ENCODE results near the gene ZNF579. TPM values are rescaled to one million over a fixed set of nuclear protein-coding genes. Genes with fewer than 3 reads are reported as not detected.
A peak's percentile ranks its signal among the peaks of the same experiment; 100 is the strongest.

Gene ZNF579
- total RNA-seq, 6 donors from 2014 or later = 3.5 to 19.2 (median 8.4) TPM

DNA sequence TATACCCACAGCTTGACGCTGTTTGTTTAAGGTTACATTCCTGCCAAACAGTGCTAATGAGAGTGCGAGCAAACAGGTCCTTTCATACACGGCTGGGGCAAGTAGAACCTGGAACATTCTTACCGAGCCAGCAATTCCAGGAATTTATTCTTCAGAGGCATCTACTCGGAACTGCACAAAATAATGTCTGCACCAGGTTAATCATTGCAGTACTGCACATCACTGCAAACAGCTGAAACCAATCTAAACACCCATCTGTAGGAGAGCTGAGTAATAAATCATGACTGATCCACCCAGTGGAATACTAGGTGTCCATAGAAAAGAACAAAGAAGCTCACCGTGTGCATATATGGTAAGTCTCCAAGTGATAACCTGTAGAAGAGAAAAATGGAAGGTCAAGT lies 1.2 kb upstream of the ZNF579 start:
- peaks cover 3 to 26% (median 17%) of the 10 kb centered on the region in 4 donors for H3K36me3 ChIP-seq
- DNase-seq (no peak), ATAC-seq (ENCODE audit: low FRiP score in 2 of 2) (peak in 1 of 2 donors; percentile 55)
- TF ChIP-seq EP300 (IDR thresholded peaks at IDR 0.05) (no peak), POLR2A (IDR thresholded peaks at IDR 0.05) (no peak), POLR2AphosphoS5 (IDR thresholded peaks at IDR 0.05) (no peak), CTCF (IDR thresholded peaks at IDR 0.05) (no peak)
- peaks cover 29 to 48% (median 34%) of the 10 kb centered on the region in 4 donors for H3K4me1 ChIP-seq
- H3K9me3 ChIP-seq = no peaks in the 10 kb centered on the region
- H3K27me3 ChIP-seq = peaks cover 0 to 6% (median 0%) of the 10 kb centered on the region in 4 donors
- H3K4me3 ChIP-seq = no peak overlapping the region
- H3K27ac ChIP-seq = peak overlapping the region; percentile 79 to 96 (median 94)
- WGBS, 2 donors = 29 to 33% methylated on average over 6 of the region's 6 CpGs

DNA sequence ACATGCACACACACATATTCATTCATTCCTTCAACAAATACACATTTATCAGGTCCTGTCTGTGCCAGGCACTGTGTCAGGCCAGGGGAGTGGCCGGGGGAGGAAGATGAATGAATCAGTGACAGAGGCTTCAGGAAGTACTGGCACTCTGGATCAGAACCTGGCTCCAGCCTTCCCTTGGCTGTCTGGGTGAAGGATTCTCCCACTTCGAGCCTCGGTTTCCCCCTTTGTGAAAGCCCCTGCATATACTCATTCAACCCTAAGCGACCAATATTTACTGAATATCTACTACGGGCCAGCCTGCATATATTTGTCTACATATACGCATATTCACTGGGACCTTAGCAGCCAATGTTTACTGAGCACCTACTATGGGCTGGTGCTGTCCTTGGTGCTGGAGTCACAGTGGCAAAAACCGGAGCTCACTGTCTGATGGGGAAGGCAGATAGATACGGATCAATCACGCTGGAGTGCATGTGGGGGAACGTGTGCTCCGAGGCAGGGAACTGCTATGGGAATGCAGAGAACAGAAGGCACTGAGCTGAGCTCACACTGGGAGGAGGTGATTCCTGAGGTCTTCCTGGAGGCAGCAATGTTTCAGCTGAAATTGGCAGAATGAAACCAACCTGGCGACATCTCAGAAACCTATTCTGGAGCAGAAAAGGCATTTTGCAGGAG lies 636 bp upstream of the ZNF579 start:
- no peak for TF ChIP-seq POLR2A (IDR thresholded peaks at IDR 0.05)
- TF ChIP-seq EP300 (IDR thresholded peaks at IDR 0.05) = no peak
- no peak for TF ChIP-seq POLR2AphosphoS5 (IDR thresholded peaks at IDR 0.05)
- no peak for TF ChIP-seq CTCF (IDR thresholded peaks at IDR 0.05)
- Histone ChIP-seq H3K27me3 (peaks cover 0 to 6% (median 0%) of the 10 kb centered on the region in 4 donors), H3K4me1 (peaks cover 24 to 43% (median 28%) of the 10 kb centered on the region in 4 donors), H3K4me3 (peak overlapping the region; percentile 78 to 95 (median 90)), H3K36me3 (peaks cover 3 to 27% (median 17%) of the 10 kb centered on the region in 4 donors), H3K27ac (peak overlapping the region; percentile 79 to 96 (median 94)), H3K9me3 (no peaks in the 10 kb centered on the region)
- ATAC-seq (ENCODE audit: low FRiP score in 2 of 2) (peak in 1 of 2 donors; percentile 1), DNase-seq (no peak)
- 36 to 37% methylated on average over 12 of the region's 12 CpGs for WGBS, 2 donors

GRCh38 chr19:55579766-55580621 lies 654 bp downstream of the ZNF579 start:
- H3K4me1 ChIP-seq = peaks cover 12 to 33% (median 19%) of the 10 kb centered on the region in 4 donors
- no peaks in the 10 kb centered on the region for H3K27me3 ChIP-seq
- H3K9me3 ChIP-seq = no peaks in the 10 kb centered on the region
- DNase-seq (no peak), ATAC-seq (ENCODE audit: low FRiP score in 2 of 2) (peak; percentile 6 to 61)
- TF ChIP-seq POLR2A (IDR thresholded peaks at IDR 0.05) (no peak), CTCF (IDR thresholded peaks at IDR 0.05) (no peak), POLR2AphosphoS5 (IDR thresholded peaks at IDR 0.05) (no peak), EP300 (IDR thresholded peaks at IDR 0.05) (no peak)
- H3K36me3 ChIP-seq = peaks cover 3 to 27% (median 17%) of the 10 kb centered on the region in 4 donors
- peak overlapping the region; percentile 79 to 96 (median 94) for H3K27ac ChIP-seq
- WGBS, 2 donors = 16 to 19% methylated on average over 16 to 20 of the region's 20 CpGs
- peak overlapping the region; percentile 78 to 95 (median 90) for H3K4me3 ChIP-seq

- DNase-seq (peak in 1 of 2 donors; percentile 86), ATAC-seq (ENCODE audit: low FRiP score in 2 of 2) (no peak)
- Histone ChIP-seq H3K36me3 (peaks cover 3 to 27% (median 17%) of the 10 kb centered on the region in 4 donors), H3K27me3 (no peaks in the 10 kb centered on the region), H3K9me3 (no peaks in the 10 kb centered on the region), H3K4me3 (peak overlapping the region in 3 of 4 donors; percentile 78 to 95 (median 88)), H3K27ac (peak overlapping the region in 2 of 4 donors; percentile 94 to 95), H3K4me1 (peaks cover 12 to 33% (median 19%) of the 10 kb centered on the region in 4 donors)
- 91 to 93% methylated on average over 46 to 84 of the region's 90 CpGs for WGBS, 2 donors
- TF ChIP-seq EP300 (IDR thresholded peaks at IDR 0.05) (no peak), POLR2AphosphoS5 (IDR thresholded peaks at IDR 0.05) (no peak), POLR2A (IDR thresholded peaks at IDR 0.05) (no peak), CTCF (IDR thresholded peaks at IDR 0.05) (no peak)
Measured at GRCh38 chr19:55578761-55579747, 1.6 kb downstream of the ZNF579 start.

Measured in upper lobe of left lung (tissue), 6 donors.